ENCODE measurements around the gene KRTAP20-1.

GRCh38 chr21:30623362-30623761, 7.1 kb downstream of the KRTAP20-1 start:
- TF ChIP-seq CTCF (IDR thresholded peaks at IDR 0.05) (no peak), POLR2A (IDR thresholded peaks at IDR 0.05) (no peak)
